ENCODE measurements around the gene NUP214.
"Not testable (repeated sequence)": the region's sequence is repeated elsewhere in the genome, so short reads cannot be mapped to it uniquely, and the experiment has no call there.

The NUP214 gene

DNA sequence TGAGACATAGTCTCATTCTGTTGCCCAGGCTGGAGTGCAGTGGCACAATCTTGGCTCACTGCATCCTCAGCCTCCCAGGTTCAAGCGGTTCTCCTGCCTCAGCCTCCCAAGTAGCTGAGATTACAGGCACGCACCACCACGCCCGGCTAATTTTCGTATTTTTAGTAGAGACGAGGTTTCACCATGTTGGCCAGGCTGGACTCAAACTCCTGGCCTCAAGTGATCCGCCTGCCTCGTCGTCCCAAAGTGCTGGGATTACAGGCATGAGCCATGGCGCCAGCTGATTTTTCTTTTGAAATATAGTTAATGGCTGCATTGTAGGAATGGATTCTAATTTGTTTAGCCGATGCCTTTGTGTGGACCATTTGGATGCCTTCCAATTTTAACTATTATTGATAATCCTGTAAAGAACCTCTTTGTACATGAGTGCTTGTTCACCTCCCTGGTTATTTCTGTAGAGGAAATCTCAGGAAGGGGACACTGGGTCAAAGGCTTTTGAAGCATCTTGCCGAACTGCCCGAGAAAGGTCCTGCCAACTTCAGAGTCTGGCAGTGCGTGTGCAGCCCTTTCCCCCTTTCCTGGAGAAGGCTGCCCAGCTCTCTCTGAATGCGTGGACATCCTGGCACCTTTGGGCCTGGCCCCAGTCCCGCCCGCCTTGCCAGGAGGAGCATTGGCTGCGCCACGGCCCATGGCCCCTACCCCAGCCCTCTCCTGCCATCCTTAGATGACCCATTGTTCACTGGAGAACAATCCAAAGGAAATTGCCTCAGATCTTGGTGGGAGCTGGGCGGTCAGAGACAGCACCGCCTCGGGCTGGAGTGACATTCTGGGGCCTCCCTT, 8.9 kb upstream of the NUP214 start:
- DNase-seq (ENCODE audit: low spot score) = no peak

DNA sequence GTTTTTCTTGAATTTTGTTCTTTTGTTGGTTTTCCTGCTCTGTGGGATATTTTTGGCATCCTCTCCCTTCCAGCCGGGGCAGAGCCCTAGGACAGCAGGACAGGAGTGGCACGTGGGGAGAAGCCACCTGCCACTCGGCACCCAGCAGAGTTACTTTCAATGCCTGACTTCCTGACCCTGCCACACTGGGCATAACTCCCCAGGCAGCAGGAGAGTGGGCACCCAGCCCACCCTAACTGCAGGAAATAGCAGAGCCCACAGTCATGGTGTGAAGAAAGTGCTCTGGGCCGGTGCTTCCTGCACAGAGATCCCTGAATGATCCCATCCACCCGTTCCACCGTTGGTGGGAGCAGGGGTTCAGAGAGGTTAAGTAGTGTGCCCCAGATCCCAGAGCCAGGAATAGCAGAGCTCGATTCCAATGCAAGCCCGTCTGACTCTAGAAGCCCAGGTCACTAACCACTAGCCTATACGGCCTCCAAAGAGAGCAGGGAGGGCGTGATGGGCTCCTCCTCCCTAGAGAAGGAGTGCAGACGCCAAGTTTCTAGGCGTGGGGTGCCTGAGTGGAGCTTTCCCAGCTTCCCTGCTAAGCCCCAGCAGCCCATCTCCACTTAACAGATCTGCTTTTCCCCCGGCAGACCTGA, 8.1 kb upstream of the NUP214 start:
- no peak for DNase-seq (ENCODE audit: low spot score)

DNA sequence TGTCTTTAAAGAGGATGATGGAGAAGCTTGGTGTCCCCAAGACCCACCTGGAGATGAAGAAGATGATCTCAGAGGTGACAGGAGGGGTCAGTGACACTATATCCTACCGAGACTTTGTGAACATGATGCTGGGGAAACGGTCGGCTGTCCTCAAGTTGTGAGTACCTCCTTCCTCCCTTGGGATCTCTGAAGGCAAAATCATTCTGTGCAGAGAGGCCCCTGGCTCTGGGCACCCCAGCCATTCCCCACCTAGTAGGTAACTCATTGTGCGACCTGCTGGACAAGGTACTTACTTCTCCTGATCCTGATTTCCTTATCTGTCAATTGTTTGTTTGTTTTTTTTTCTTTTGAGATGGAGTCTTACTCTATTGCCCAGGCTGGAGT, 7.6 kb upstream of the NUP214 start:
- DNase-seq (ENCODE audit: low spot score) = no peak

DNA sequence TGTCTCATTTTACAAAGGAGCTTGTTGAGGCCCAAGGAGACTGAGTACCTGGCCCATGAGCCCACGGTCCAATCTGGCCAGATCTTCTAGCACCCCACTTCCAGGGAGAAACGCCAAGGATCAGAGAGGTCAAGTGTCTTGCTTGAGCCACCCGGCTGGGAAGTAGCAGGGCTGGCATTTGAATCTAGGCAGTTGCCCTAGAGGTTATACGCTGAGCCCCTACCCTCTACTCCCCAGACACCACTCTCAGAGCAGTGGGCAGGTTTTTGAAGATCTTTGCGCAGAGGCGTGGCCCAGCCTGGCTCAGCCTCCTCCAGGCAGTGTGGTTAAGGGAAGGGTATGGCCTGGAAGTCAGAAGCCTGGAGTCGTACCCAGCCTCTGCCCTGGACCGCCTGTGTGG, 5.8 kb upstream of the NUP214 start:
- no peak for DNase-seq (ENCODE audit: low spot score)

DNA sequence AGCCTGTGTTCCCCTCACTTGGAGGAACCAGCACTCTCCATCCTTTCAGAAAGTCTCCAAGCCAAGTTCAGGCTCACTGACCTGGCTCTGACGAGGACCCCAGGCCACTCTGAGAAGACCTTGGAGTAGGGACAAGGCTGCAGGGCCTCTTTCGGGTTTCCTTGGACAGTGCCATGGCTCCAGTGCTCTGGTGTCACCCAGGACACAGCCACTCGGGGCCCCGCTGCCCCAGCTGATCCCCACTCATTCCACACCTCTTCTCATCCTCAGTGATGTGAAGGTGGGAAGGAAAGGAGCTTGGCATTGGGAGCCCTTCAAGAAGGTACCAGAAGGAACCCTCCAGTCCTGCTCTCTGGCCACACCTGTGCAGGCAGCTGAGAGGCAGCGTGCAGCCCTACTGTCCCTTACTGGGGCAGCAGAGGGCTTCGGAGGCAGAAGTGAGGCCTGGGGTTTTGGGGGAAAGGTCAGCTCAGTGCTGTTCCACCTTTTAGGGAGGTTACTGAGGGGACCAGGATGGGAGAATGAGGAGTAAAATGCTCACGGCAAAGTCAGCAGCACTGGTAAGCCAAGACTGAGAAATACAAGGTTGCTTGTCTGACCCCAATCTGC, 4.7 kb upstream of the NUP214 start:
- no peak for DNase-seq (ENCODE audit: low spot score)

DNA sequence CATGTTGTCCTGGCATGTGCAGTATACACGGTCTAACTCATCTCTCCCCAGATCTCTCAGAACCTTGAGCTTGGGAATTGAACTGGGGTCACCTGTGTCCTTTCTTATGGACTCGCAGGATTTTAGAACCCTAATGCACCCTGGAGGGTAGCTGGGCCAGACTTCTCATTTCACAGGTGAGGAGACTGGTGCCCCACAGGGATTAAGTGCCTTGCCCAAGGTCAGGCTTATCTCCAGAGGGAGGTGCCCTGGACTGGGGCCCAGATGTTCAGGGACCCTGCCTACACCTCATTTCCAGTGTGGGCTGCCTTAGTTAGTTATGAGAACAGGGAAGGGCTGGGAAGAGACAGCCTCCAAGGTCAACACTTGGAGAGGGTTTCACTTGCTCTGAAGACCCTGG, 4.0 kb upstream of the NUP214 start:
- DNase-seq (ENCODE audit: low spot score) = no peak

DNA sequence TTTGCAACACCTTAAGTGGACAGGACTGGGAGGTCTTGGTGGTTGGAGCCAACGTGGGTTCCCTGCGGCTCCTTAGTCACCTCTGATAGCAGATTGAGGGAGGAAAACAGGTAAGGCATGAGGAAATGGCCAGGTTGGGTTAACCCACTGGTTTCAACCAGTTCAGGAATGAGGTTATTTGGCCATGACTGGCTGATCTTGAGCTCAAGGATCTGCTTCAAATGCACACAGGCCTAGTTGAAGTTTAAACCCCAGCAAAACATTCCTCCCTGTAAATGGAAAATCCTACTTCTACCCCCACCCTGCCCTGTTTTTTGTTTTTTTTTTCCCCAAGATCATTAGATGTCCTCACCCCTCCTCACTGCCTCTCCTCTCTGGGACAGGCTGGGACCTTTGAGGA, 3.2 kb upstream of the NUP214 start:
- DNase-seq (ENCODE audit: low spot score) = no peak

DNA sequence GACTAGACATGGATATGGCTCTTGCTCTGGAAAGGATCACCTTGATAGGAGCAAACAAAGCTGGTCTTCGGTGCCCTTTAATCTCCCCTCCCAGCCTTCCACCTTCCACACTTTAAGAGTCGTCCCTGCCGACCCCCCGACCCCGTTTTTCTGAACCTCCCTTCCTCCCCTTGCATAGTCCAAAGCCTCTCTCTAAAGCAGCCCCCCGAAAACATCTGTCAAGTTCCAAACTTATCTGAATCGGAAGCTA, 423 bp upstream of the NUP214 start:
- DNase-seq (ENCODE audit: low spot score) = no peak

DNA sequence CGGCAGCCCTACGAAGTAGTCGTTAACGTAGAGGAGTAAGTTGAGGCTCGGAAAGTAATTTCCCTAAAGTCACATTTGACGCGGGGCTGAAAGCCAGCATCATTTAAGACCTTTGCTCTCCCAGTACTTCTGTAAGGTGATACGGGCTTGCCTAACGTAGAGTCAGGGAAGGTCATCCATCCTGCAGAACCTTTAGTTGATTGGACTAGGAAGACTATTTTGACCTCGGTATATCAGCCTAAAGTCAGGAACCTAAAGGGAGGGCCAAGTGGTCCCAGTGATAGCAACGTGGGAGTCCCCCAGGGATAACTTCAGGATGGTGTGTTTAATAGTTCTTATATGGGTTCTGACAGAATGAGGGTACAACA, 657 bp downstream of the NUP214 start:
- no peak for DNase-seq (ENCODE audit: low spot score)

DNA sequence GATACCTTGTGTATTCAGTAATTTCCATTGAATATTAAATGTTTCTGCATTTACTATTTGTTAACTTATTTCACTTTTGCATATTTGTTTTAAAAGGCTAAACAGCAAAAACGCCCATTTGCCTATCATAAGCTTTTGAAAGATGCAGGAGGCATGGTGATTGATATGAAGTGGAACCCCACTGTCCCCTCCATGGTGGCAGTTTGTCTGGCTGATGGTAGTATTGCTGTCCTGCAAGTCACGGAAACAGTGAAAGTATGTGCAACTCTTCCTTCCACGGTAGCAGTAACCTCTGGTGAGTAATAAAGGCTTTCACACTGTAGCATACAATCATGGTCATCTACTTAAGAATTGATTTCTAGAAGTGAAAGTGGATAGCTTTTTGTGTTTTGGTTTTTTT, 3.8 kb downstream of the NUP214 start:
- DNase-seq (ENCODE audit: low spot score) = no peak

DNA sequence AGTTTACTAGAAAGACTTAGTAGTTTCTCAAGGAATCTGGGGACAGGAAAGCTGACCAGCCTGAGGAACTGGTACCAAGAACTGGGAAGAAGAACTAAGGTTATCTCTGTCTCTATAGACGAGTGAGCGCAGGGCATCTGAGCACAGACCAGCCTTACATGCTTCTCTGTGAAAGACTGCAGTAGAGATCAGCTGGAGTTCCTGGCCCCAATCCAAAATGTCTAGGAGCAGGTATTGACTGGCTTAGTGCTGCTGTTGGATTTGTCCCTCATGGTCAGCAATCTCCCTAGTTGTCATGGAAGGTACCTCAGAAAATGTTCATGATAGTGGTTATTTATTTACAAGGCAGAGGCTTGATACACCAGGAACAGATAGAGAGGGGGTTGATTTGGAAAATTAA, 13.3 kb downstream of the NUP214 start:
- DNase-seq (ENCODE audit: low spot score) = no peak

DNA sequence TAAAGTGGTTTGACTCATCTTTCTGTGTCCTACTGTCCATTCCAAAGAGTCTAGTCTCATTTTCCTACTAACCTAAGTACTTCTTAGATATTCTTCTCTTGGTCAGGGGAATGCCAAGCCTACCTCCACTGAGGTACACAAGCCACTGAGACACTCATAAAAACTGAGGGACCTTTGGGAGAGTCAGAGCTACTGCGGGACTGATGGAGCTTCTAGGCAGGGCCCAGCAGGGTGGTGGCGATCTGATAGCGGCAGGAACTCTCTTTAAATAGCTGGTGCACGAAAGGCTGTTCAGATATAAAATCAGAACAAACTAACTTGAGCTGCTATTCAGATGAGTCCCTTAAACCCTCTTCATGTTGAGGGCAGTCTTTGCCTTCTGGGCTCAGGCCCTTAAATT, 14.7 kb downstream of the NUP214 start:
- DNase-seq (ENCODE audit: low spot score) = no peak

DNA sequence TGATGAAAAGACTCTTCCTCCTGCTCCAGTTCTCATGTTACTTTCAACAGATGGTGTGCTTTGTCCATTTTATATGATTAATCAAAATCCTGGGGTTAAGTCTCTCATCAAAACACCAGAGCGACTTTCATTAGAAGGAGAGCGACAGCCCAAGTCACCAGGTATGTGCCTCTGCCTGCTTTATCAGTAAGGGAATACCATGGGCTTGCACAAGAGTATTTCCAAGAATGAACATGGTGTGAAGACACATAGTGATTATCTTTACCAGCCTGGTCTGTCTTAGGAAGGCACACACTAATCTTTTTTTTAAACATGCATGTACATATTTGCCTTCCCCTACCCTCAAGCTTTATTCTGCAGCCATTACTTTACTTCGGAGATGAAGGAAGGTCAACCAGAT, 15.2 kb downstream of the NUP214 start:
- no peak for DNase-seq (ENCODE audit: low spot score)

DNA sequence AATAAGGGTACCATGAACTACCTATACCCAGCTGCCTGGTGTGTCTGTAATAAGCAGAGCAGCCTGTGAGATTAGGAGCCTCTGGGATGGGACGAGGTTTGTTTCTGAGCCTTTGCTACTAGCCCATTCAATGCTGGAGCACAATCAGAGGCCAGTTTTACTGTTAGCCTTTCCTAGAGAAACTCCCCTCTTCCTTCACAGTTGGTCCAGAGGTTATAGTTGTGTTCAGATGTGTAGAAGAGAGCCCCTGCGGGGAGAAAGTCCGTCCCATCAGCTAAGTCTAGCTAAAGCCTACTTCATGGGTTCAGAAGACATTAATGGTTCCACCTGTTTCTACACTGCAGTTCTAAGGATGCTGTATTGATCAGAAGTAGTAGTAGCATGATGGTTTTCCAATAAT, 16.8 kb downstream of the NUP214 start:
- no peak for DNase-seq (ENCODE audit: low spot score)

DNA sequence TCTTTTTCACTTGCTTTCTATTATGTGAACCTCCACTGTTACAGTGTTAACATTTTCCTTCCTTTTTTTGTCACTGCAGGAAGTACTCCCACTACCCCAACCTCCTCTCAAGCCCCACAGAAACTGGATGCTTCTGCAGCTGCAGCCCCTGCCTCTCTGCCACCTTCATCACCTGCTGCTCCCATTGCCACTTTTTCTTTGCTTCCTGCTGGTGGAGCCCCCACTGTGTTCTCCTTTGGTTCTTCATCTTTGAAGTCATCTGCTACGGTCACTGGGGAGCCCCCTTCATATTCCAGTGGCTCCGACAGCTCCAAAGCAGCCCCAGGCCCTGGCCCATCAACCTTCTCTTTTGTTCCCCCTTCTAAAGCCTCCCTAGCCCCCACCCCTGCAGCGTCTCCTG, 18.8 kb downstream of the NUP214 start:
- DNase-seq (ENCODE audit: low spot score) = no peak

DNA sequence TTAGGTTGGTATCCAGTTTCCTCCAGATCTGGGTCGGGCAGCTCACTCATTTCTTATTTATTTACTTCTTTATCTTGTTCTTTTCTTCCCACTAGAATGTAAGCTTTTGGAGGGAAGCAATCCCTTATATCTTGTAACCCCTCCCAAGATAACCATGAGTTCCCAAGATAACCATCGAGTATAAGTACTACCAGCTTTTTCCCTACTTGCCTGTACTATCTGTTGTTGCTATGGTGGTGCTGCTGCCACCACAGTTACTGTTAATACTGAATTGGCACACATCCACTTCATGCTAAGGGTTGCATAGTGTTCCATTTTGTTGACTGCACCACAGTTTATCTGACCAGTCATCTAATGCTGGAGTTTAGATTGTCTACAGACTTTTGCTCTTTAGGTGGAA, 19.9 kb downstream of the NUP214 start:
- DNase-seq (ENCODE audit: low spot score) = no peak

DNA sequence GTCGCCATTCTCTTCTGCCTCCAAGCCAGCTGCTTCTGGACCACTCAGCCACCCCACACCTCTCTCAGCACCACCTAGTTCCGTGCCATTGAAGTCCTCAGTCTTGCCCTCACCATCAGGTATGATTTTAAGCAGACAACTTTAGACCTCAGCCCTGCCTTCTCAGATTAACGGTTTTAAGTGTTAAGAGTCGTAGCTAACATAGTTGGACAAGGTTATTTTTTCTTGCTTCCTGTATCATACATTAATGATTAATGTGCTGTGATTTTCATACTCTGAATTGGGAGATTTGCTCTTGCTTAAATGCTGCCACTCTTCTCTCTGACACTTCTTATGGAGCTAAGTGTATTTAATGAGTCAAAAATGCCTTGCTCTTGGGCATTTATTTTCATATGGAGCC, 20.8 kb downstream of the NUP214 start:
- DNase-seq (ENCODE audit: low spot score) = no peak

DNA sequence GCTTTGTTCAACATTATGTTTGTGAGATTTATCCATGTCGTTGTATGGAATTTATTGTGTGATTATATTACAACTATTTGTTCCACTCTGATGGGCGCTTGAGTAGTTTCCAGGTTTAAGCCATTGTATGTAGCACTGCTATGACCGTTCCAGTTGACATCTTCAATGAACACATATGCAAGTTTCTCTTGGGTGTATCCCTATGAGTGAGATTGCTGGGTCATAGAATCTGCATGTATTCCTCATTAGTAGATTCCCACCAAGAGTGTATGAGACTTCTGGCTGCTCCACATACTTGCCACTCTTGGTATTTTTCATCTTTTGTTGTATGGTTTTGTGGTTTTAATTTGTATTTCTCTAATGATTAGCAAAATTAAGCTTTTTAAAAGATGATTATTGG, 22.9 kb downstream of the NUP214 start:
- no peak for DNase-seq (ENCODE audit: low spot score)

DNA sequence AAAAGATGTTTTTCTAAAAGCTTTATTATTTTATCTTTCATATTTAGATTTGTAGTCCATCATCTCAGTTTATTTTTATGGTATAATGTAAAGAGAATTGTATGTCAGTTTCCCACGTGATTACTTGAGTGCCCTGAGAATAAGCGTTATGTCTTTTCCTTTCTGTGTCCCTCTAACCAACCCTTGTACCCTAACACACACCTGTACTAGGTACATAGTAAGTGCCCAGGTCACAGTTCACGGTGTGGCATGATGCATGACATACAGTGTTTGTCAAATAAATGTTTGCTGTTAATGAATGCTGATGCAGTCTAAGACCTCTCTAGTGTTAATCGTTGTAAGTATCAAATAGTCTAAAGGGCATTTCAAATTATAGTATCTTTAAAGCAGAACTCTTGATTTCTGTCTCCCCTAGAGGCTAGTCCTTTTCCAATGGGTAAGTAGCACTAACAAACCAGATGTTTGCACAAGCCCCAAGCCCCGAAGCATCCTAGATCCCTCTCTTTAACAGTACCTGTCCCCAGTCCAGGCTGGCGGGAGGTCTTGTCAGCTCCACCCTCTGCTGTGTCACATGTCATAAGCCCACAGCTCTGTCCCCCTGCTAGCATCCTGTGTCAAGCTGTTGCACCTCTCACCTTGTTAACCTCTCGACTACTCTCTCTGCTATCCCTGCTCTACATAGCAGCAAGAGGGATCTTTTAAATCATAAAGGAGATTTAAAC, 23.7 kb downstream of the NUP214 start:
- DNase-seq (ENCODE audit: low spot score) = no peak

DNA sequence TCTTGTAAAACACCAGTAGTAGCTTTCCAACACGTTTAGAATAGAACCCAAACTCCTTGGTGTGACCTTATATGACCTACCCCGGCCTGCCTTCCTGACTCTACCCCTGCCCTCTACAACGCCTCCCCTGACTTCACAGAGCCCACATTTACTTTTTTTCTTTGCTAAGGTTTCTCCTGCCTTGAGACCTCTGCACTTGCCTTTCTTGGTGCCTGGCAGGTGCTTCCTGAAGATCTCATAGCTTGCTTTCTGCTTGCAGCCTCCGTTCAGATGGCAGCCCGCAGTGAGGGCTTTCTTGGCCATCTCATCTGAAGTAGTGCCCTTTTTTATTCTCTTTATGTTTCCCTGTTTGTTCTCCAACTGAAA, 24.3 kb downstream of the NUP214 start:
- no peak for DNase-seq (ENCODE audit: low spot score)

DNA sequence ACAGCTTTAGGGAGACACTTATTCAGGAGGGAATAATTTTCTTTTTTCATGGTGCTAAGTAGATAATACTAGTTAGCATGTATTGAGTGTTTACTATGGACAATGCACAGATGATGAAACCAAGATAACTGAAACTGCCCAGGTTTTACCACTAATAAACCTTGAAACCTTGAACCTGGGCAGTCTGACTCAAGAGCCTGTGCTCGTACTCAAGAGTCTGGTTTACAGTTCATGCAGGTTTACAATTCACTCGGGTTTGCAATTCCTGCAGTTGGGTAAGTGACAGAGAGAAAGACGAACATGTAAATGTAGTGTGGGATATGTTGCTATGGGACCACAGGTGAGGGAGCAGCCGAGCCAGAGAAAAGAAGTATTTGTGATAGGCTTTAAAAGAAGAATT, 28.2 kb downstream of the NUP214 start:
- no peak for DNase-seq (ENCODE audit: low spot score)

DNA sequence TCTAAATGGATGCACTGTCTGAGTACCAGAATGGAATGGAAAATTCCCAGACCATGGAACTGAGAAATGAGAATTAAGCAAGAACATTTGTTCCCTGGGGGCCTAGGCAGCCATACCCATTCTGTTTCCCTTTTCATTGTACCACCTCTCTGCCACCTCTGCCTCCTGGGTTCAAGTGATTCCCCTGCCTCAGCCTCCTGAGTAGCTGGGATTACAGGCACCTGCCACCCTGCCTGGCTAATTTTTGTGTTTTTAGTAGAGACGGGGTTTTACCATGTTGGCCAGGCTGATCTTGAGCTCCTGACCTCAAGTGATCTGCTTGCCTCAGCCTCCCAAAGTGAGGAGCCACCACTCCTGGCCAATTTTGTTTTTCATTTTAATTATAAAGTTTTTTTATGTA, 33.3 kb downstream of the NUP214 start:
- not testable (repeated sequence) for DNase-seq (ENCODE audit: low spot score)

DNA sequence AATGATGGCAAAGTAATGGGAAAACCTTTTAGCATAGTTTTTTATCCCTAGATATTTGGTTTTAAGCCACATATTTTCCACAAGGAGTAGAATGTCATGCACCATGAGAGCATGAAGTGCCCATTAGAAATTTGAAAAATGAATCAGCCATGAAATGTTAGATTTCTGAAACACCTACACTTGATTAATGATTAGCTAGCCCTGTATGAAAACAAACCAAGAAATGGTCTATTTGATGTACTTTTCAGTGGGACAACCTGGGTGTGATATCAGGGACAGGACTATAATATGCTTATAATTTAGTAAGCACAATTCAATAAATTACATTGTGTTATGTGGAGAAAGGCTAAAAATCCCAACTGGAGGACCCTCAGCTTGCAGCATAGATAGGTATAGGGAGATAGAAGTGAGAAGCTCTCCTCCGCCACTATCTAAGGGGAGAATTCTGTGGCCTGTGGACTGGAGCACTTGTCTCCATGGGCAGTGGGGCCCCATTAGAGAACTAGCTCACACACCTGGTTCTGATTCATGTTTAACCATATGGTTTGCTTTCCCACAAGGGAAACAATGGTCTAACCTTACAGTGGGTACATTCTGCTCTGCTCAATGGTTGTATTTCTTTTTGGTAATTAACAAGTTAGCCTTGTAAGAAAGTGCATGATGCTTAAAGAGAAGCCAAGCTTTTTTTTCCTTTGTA, 35.2 kb downstream of the NUP214 start:
- no peak for DNase-seq (ENCODE audit: low spot score)

Measured in CD4-positive, alpha-beta T cell treated with Interleukin-6 at 100 ng/mL for 8 hours (primary cell).